GM19238 (cell line): ENCODE data around the gene PHLDB3.
"Not testable (repeated sequence)": the region's sequence is repeated elsewhere in the genome, so short reads cannot be mapped to it uniquely, and the experiment has no call there.

Experiments
- DNase-seq: peaks from one replicate; pipeline ENCODE4 v3.0.0; 2011; ENCODE audit warnings: low spot score; ENCODE audit not compliant: insufficient read length

PHLDB3 gene

GRCh38 chr19:43444531-43445287 is 59.8 kb downstream of the PHLDB3 start:
- no peak for DNase-seq

DNA sequence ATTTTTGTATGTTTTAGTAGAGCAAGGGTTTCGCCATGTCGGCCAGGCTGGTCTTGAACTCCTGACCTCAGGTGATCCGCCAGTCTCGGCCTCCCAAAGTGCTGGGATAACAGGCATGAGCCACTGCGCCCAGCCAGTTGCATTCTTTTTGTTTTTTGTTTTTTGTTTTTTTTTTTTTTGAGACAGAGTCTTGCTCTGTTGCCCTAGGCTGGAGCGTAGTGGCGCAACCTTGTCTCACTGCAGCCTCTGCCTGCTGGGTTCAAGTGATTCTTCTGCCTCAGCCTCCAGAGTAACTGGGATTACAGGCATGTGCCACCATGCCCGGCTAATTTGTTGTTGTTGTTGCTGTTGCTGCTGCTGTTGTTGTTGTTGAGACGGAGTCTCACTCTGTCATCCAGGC is 60.5 kb downstream of the PHLDB3 start:
- DNase-seq: not testable (repeated sequence)

DNA sequence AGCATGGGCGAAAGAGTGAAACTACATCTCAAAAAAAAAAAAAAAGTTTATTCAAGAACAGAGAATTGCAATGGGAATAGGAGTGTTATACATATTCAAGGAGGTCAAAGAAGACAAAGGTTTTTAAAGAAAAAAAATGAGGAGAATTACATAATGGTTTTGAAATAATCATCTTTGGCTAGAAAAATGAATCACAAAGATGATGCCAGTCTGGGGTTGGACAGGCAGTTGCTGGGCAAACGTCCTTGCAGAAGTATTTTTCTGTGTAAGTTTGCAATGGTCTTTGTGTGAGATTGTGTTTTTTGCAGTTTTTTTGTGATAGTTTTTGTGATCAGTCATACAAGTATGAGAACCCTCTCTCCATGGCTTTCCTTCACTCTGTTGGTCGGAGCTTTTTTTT is 62.8 kb downstream of the PHLDB3 start:
- DNase-seq: no peak

GRCh38 chr19:43439709-43440063 is 64.9 kb downstream of the PHLDB3 start:
- DNase-seq: no peak

DNA sequence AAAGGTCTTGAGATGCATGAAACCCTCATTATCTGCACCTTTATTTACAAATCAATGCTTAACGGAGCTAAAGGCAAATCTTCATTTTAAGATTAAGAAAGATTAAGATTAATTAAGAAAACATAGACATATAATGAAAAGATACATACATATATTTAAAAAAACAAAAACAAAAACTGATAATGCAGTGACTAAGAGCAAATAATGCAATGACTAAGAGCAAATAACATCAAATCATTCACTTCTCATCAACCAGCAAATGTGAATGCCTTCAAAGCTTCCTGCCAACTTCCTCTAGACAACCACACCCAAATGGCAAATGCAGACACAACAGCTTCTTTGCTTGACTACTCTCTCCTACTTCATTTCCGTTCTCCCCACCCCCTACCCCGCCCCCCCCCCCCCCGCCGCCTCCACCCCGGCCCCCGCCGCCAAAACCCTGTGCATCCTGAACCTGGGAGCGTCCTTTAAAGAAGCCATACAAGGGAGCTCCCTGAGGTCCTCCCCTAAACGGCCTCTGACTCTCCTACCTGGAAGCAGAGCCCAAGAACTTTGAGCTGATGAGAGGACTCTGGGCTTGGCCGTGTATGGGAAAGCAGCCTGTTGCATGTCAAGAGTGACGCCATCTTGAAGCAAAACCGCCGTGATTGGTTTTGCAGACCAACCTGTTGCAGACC is 65.4 kb downstream of the PHLDB3 start:
- DNase-seq: no peak

DNA sequence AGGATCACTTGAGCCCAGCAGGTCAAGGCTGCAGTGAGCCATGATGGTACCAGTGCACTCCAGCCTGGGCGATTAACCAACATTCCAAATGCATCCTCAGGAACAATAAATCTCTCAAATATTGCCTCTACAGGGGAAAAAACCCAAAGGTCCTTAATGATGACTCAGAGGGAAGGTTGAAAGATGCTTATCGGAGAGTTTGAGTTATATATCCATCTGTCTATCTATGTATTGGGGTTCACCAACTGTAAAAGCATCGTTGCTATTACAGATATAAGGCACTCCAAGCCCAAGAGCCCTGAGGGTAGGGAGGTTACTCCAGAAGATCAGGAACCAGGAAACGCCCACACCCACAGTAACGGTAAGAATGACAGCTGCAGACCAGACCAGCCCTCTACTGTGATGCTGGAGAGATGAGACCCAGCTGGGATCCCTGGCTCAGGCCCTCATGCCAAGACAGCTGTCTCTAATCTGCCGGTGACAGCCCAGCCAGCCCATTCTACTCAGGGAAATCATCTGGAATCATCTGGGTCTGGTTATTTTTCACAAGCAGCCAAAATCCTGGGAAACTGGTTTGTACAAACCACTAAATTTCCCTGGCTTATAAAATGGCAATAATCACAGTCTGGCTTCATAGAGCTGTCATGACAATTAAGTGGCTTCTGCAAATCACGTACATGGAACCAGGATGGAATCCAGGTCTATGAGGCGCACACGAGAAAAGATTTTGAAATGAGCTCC is 66.1 kb downstream of the PHLDB3 start:
- DNase-seq: no peak

DNA sequence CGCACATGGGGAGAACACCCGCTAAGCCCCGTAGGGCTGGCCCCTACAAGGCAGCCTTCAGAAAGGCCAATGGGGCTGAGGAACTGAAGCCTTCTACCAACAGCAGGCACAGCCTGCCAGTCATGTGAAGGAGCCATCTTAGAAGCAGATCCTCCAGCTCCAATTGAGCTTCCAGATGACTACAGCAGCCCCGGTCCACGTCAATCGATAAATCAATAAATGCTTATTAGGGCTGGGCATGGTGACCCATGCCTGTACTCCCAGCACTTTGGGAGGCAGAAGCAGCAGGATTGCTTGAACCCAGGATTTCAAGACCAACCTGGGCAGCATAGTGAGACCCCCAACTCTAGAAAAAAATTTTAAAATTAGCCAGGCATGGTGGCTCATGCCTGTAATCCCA is 66.8 kb downstream of the PHLDB3 start:
- DNase-seq: no peak

DNA sequence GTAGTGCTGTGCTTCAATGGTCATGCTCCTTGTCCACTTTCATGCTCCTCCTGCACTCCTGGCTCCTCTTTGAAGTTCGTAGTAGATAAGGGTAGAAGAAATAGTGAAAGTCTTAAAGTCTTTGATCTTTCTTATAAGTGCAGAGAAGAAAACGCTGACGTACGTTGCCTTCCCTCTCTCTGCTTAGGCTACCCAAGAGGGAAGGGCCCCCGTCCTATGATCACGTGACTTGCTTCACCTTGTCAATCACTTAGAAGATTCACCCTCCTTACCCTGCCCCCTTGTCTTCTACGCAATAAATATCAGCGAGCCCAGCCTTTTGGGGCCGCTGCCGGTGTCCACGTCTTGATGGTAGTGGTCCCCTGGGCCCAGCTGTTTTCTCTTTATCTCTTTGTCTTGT is 67.3 kb downstream of the PHLDB3 start:
- DNase-seq: not testable (repeated sequence)

- no peak for DNase-seq
These were observed 68.8 kb downstream of the PHLDB3 start for GRCh38 chr19:43435775-43436174.

DNA sequence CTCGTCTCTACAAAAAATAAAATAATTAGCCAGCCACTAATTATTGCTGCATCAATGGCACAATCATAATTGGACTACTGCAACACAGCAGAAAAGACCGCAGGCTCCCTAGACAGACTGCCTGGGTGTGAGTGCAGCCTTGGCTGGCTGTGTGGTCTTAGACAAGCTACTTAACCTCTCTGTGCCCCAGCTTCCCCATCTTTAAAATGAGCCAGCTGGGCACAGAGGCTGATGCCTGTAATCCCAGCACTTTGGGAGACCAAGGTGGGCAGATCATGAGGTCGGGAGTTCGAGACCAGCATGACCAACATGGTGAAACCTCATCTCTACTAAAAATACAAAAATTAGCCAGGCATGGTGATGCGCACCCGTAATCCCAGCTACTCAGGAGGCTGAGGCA is 70.9 kb downstream of the PHLDB3 start:
- DNase-seq: no peak

DNA sequence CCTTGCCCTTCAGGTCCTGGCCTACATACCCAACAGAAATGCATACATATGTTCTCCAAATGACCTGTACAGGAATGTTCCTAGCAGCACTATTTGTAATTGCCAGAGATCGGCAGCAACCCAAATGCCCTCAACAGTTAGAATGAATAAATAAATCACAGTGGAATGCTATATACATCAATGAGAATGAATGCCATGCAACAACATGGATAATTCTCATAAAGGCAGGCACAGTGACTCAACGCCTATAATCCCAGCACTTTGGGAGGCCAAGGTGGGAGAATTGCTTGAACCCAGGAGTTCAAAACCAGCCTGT is 71.2 kb downstream of the PHLDB3 start:
- no peak for DNase-seq

DNA sequence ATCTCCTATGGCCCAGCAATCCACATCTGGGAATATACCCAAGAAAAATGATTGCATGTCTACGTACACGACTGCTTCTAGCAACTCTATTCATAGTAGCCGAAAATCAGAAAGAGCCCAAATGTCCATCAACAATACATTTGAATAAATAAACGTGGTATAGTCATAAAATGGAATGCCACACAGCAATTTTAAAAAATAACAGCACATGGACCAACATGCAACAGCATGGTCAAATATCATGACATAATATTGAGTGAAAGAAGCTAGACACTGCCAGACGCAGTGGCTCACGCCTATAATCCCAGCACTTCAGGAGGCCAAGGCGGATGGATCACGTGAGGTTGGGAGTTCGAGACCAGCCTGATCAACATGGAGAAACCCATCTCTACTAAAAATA is 73.6 kb downstream of the PHLDB3 start:
- DNase-seq: no peak

GRCh38 chr19:43430142-43430710 is 74.3 kb downstream of the PHLDB3 start:
- DNase-seq: no peak

DNA sequence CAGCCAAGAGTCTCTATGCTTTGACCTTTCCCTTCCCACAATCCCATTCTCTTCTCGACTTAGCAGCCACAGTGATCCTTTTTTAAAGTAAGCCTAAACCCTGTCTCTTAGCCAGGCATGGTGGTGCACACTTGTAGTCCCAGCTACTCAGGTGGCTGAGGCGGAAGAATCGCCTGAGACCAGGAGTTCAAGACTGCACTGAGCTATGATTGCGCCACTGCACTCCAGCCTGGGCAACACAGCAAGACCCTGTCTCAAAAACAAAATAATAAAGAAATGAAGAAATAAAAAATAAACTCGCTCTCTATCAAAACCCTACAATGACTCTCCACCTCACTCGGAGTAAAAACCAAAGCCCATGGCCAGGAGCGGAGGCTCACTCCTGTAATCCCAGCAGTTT is 75.2 kb downstream of the PHLDB3 start:
- no peak for DNase-seq

DNA sequence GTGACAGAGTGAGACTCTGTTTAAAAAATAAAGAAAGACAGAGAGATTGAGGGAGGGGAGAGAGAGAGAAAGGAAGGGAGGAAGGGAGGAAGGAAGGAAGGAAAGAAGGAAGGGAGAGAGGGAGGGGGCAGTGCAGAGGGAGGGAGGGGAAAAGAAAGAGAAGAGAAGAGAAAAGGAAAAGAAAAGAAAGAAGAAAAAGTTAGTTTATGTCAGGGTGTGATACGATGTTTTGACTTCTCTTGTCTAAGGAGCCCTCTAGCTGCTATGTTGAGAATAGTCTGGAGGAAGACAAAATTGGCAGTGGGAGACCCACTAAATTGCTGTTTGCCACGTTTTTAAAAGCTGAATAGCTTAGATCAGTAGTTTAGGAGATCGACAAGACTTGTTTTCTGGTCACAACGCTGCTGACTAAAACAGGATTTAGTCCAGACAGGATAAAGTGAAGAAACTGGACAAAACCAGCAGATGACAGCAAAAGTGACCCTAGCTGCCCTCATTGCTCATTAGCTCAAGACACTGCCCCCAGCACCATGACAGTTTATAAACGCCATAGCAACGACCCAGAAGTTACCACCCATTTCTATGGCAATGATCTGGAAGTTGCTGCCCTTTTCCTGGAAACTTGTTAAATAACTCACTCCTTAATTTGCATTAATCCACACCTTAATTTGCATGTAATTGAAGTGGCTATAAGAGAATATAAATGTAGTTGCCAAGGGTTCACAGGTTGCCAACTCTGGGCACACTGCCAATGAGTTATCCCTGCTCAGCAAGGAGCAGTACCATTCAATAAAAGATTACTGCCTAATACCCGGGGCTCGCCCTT is 78.8 kb downstream of the PHLDB3 start:
- DNase-seq: no peak
